ENCODE data around the gene SCN1B.

GRCh38 chr19:35021596-35021995, 8.7 kb upstream of the SCN1B start:
- TF ChIP-seq CTCF (IDR thresholded peaks at IDR 0.05) (no peak), KDM5A (IDR thresholded peaks at IDR 0.05) (no peak), MAX (IDR thresholded peaks at IDR 0.05) (no peak), SMC3 (IDR thresholded peaks at IDR 0.05) (no peak), NR3C1 (IDR thresholded peaks at IDR 0.05) (no peak), ESRRA (IDR thresholded peaks at IDR 0.05; ENCODE audit: borderline replicate concordance, low read length) (no peak), POLR2A (IDR thresholded peaks at IDR 0.05; ENCODE audit: low read length) (no peak), REST (IDR thresholded peaks at IDR 0.05) (no peak), E2F6 (IDR thresholded peaks at IDR 0.05; ENCODE audit: borderline replicate concordance, low read depth) (no peak), JUN (IDR thresholded peaks at IDR 0.05) (no peak)
